GM11168 (cell line): ENCODE results near the gene TRIM52.
"Not testable (repeated sequence)": the region's sequence is repeated elsewhere in the genome, so short reads cannot be mapped to it uniquely, and the experiment has no call there.

Source experiments
- in situ Hi-C: fragments of 300-500 bp; cut with MboI; formaldehyde crosslinking; loops from one replicate; pipeline ENCODE4 v1.12.0; 2022; ENCODE audit warnings: low sequenced_read_pairs; ENCODE audit not compliant: unreplicated experiment

The TRIM52 gene

GRCh38 chr5:181217803-181218062 is 43.2 kb downstream of the TRIM52 start:
- in situ Hi-C loops, result no loop called here

- in situ Hi-C loops, result no loop called here
These were observed 43.7 kb downstream of the TRIM52 start for GRCh38 chr5:181217111-181217802.

- in situ Hi-C loops, result no loop called here
These were observed 44.6 kb downstream of the TRIM52 start for GRCh38 chr5:181215997-181216989.

DNA sequence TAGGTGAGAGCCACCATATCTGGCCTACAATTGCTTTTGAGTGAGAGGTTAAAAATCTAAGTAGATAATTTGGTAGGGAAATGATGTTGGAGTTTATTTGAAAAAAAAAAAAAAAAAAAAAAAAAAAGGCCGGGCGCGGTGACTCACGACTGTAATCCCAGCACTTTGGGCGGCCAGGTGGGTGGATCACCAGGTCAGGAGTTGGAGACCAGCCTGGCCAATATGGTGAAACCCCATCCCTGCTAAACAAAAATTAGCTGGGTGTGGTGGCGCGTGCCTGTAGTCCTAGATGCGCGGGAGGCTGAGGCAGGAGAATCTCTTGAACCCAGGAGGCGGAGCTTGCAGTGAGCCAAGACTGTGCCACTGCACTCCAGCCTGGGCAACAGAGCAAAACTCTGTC is 46.7 kb downstream of the TRIM52 start:
- in situ Hi-C loops, result not testable (repeated sequence)

DNA sequence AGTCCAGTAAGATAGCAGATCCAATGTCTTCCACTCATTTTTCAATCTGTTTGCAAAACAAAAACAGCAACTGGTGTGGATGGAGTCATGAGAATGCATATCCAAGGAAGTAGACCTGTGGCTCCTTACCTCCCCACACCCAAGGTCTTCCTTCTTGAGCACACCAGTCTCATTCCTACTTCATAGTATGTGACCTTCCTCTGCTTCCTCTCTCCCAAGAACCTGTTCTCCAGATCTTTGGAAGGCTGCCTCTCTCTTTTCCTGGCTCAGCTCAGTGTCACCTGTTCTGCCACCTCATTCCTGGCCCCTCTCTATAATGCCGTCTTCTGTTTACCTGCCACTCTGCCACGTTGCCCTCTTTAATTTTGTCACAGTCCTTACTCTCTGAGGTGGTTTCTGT is 48.0 kb downstream of the TRIM52 start:
- in situ Hi-C loops, result no loop called here

GRCh38 chr5:181212080-181212479 is 48.9 kb downstream of the TRIM52 start:
- in situ Hi-C loops, result no loop called here

GRCh38 chr5:181211208-181211607 is 49.7 kb downstream of the TRIM52 start:
- in situ Hi-C loops, result no loop called here

DNA sequence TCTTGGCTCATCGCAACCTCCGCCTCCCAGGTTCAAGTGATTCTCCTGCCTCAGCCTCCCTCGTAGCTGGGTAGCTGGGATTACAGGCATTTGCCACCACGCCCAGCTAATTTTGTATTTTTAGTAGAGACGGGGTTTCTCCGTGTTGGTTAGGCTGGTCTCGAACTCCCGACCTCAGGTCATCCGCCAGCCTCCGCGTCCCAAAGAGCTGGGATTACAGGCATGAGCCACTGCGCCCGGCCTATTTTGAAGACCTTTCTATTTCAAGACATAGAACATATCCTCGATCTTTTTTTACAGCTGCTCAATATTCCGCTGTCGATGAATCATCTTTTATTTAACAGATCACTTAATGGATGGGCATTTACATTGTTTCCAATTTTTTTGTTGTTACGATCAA is 50.2 kb downstream of the TRIM52 start:
- in situ Hi-C loops, result not testable (repeated sequence)

- in situ Hi-C loops, result not testable (repeated sequence)
These were observed 50.8 kb downstream of the TRIM52 start for GRCh38 chr5:181210148-181210547.

DNA sequence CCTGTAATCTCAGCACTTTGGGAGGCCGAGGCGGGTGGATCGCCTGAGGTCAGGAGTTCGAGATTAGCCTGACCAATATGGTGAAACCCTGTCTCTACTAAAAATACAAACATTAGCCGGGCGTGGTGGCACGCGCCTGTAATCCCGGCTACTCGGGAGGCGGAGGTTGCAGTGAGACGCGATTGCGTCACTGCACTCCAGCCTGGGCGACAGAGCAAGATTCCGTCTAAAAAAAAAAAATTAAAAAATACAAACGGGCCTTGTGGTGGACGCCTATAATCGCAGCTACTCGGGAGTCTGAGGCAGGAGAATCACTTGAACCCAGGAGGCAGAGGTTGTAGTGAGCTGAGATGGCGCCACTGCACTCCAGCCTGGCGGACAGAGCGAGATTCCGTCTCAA is 51.9 kb downstream of the TRIM52 start:
- in situ Hi-C loops, result not testable (repeated sequence)

GRCh38 chr5:181207960-181208253 is 53.0 kb downstream of the TRIM52 start:
- in situ Hi-C loops, result no loop called here

GRCh38 chr5:181207214-181207959 is 53.6 kb downstream of the TRIM52 start:
- in situ Hi-C loops, result no loop called here

DNA sequence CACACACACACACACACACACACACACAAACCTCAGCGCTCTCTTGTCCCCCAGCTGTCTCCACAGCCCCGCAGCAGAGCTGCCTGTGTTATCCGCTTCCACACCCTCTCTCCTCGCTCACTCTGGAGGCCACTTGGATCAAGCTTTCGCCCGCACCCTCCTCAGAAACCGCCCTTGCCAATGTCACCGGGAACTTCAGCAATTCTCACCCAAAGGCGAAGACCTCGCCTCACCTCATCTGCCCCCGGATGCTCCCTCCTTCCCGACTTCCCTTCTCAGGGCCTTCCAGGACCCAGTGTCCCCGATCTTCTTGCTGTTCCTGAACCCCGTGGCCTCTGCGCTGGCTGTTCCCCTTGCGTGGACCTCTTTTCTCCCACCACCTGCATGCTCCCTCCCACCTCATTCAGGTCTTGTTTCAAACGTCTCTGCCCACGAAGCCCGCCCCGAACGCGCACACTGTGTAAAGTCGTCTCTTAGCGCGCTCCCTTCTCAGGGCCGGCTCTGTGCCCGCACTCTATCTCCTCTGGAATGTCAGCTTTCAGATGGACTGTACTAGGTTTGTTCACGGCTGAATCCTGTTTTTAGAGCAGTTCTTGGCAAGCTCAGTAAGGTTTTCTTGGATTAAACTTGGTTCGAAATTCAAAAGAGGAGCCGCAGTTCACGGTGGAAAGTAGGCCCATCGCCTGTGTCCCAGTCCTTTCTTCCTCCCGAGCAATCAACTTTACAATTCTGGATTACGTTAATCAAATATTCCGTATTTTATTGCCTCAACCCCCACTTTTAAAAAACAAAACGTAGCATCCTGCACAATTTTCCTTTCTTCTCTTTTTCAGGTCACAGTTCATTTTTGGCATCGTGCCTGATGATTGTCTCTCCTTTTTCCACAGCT is 54.9 kb downstream of the TRIM52 start:
- in situ Hi-C loops, result no loop called here
